ENCODE measurements around the gene SLC5A9.
"Not testable (repeated sequence)": the region's sequence is repeated elsewhere in the genome, so short reads cannot be mapped to it uniquely, and the experiment has no call there.

GRCh38 chr1:48282329-48282728 lies 59.8 kb downstream of the SLC5A9 start:
- not testable (repeated sequence) for TF ChIP-seq CTCF (conservative IDR thresholded peaks at IDR 0.05; ENCODE audit: low read depth, low read length); FOS (IDR thresholded peaks at IDR 0.05; ENCODE audit: low read depth, low read length); RFX5 (IDR thresholded peaks at IDR 0.05; ENCODE audit: low read depth, low read length); RAD21 (IDR thresholded peaks at IDR 0.05; ENCODE audit: low read length); POLR2A (IDR thresholded peaks at IDR 0.05; ENCODE audit: low read depth, low read length)
